DOHH2 (cell line): ENCODE measurements around the gene PLA2G4E.

ENCODE experiments used
- H3F3A ChIP-seq: fragments of 200-600 bp; sonication (generic), shearing (Covaris generic); 2 replicates; pipeline ENCODE4 v1.6.0; 2016; ENCODE audit warnings: antibody characterized with exemption, mild to moderate bottlenecking; ENCODE audit not compliant: control insufficient read depth, insufficient read depth
- H3K27ac ChIP-seq: fragments of 200-600 bp; sonication (generic); 2 replicates; pipeline ENCODE4 v1.5.1; 2014; ENCODE audit warnings: low read depth, mild to moderate bottlenecking, low read length, moderate library complexity
- H3K27me3 ChIP-seq: fragments of 200-600 bp; sonication (generic); 2 replicates; pipeline ENCODE4 v1.6.1; 2014; ENCODE audit warnings: mild to moderate bottlenecking, low read length, mixed read lengths; ENCODE audit not compliant: control insufficient read depth
- H3K36me3 ChIP-seq: fragments of 200-600 bp; sonication (generic); 2 replicates; pipeline ENCODE4 v1.6.1; 2014; ENCODE audit warnings: mild to moderate bottlenecking, low read length, moderate library complexity, mixed read lengths; ENCODE audit not compliant: control insufficient read depth
- H3K4me1 ChIP-seq: fragments of 200-600 bp; sonication (generic); 2 replicates; pipeline ENCODE4 v1.6.1; 2014; ENCODE audit warnings: mild to moderate bottlenecking, low read length, mixed read lengths; ENCODE audit not compliant: control insufficient read depth
- H3K4me2 ChIP-seq: fragments of 200-600 bp; sonication (generic); 2 replicates; pipeline ENCODE4 v1.6.0; 2014; ENCODE audit warnings: mild to moderate bottlenecking, low read length, moderate library complexity
- H3K4me3 ChIP-seq: fragments of 200-600 bp; sonication (generic); 2 replicates; pipeline ENCODE4 v1.5.1; 2014; ENCODE audit warnings: mild to moderate bottlenecking, low read length, mixed read lengths
- H3K79me2 ChIP-seq: fragments of 200-600 bp; sonication (generic); 2 replicates; pipeline ENCODE4 v1.6.1; 2014; ENCODE audit warnings: mild to moderate bottlenecking, low read length, mixed read lengths; ENCODE audit not compliant: control insufficient read depth
- H3K9me2 ChIP-seq: fragments of 200-600 bp; sonication (generic); replicated peaks from 2 replicates; pipeline ENCODE4 v1.6.1; 2014; ENCODE audit warnings: mild to moderate bottlenecking, low read length, mixed read lengths; ENCODE audit not compliant: control insufficient read depth
- H3K9me3 ChIP-seq: fragments of 200-600 bp; sonication (generic); 2 replicates; pipeline ENCODE4 v1.6.1; 2014; ENCODE audit warnings: antibody characterized with exemption, low read length, mixed read lengths; ENCODE audit not compliant: control insufficient read depth, insufficient read depth
- H4K20me1 ChIP-seq: fragments of 200-600 bp; sonication (generic); 2 replicates; pipeline ENCODE4 v1.6.0; 2014; ENCODE audit warnings: low read depth, mild to moderate bottlenecking, antibody characterized with exemption, low read length, moderate library complexity; ENCODE audit not compliant: control insufficient read depth, insufficient read depth
- CTCF ChIP-seq: fragments of 200-600 bp; sonication (generic); IDR thresholded peaks from one replicate; pipeline ENCODE4 v1.5.1; 2014; ENCODE audit warnings: antibody characterized with exemption, mild to moderate bottlenecking, low read depth, low read length; ENCODE audit not compliant: poor library complexity, severe bottlenecking
- EZH2phosphoT487 ChIP-seq: fragments of 200-600 bp; sonication (generic); IDR thresholded peaks from 2 replicates; pipeline ENCODE4 v1.6.1; 2017; ENCODE audit warnings: borderline replicate concordance, mild to moderate bottlenecking, antibody characterized with exemption, low read length, moderate library complexity, mixed read lengths

The PLA2G4E gene

GRCh38 chr15:41946970-41947369 is 73.9 kb downstream of the PLA2G4E start:
- no peak for TF ChIP-seq CTCF
- no peak for TF ChIP-seq EZH2phosphoT487
- Histone ChIP-seq H3K4me1 (no peaks in the 10 kb centered on the region), H3K27ac (no peak overlapping the region), H3K4me3 (no peak overlapping the region), H3K9me2 (no peaks in the 10 kb centered on the region), H3K9me3 (no peaks in the 10 kb centered on the region), H3K4me2 (no peak overlapping the region), H3K36me3 (peaks cover 6% of the 10 kb centered on the region; the same call in 1 of the 2 replicates), H3F3A (no peaks in the 10 kb centered on the region), H3K27me3 (no peaks in the 10 kb centered on the region), H3K79me2 (no peaks in the 10 kb centered on the region), H4K20me1 (no peaks in the 10 kb centered on the region)

- H3K4me2 ChIP-seq, result no peak overlapping the region
- no peaks in the 10 kb centered on the region for H3K4me1 ChIP-seq
- no peaks in the 10 kb centered on the region for H3K9me2 ChIP-seq
- H4K20me1 ChIP-seq, result no peaks in the 10 kb centered on the region
- H3K27me3 ChIP-seq, result no peaks in the 10 kb centered on the region
- H3K36me3 ChIP-seq, result peaks cover 5% of the 10 kb centered on the region; the same call in 1 of the 2 replicates
- no peaks in the 10 kb centered on the region for H3K79me2 ChIP-seq
- TF ChIP-seq CTCF (no peak), EZH2phosphoT487 (no peak)
- H3K27ac ChIP-seq, result no peak overlapping the region
- H3K4me3 ChIP-seq, result no peak overlapping the region
- no peaks in the 10 kb centered on the region for H3K9me3 ChIP-seq
- no peaks in the 10 kb centered on the region for H3F3A ChIP-seq
Measured at GRCh38 chr15:41945731-41946130, 75.1 kb downstream of the PLA2G4E start.

- H3F3A ChIP-seq, result no peaks in the 10 kb centered on the region
- no peak overlapping the region for H3K27ac ChIP-seq
- H3K4me2 ChIP-seq, result no peak overlapping the region
- H3K79me2 ChIP-seq, result no peaks in the 10 kb centered on the region
- H4K20me1 ChIP-seq, result no peaks in the 10 kb centered on the region
- H3K27me3 ChIP-seq, result no peaks in the 10 kb centered on the region
- H3K9me2 ChIP-seq, result no peaks in the 10 kb centered on the region
- TF ChIP-seq EZH2phosphoT487 (no peak), CTCF (no peak)
- H3K36me3 ChIP-seq, result peaks cover 4% of the 10 kb centered on the region; the same call in 1 of the 2 replicates
- no peaks in the 10 kb centered on the region for H3K4me1 ChIP-seq
- no peak overlapping the region for H3K4me3 ChIP-seq
- H3K9me3 ChIP-seq, result no peaks in the 10 kb centered on the region
Measured at GRCh38 chr15:41945221-41945620, 75.6 kb downstream of the PLA2G4E start.

GRCh38 chr15:41944313-41944940 is 76.4 kb downstream of the PLA2G4E start:
- TF ChIP-seq EZH2phosphoT487, result no peak
- no peak for TF ChIP-seq CTCF
- H3K27ac ChIP-seq, result no peak overlapping the region

More at GRCh38 chr15:41944313-41944940, 76.4 kb downstream of the PLA2G4E start:
- no peak overlapping the region for H3K4me3 ChIP-seq
- no peaks in the 10 kb centered on the region for H3K9me3 ChIP-seq
- H3K9me2 ChIP-seq, result no peaks in the 10 kb centered on the region
- H3K27me3 ChIP-seq, result no peaks in the 10 kb centered on the region
- no peaks in the 10 kb centered on the region for H3K79me2 ChIP-seq
- no peaks in the 10 kb centered on the region for H4K20me1 ChIP-seq
- peaks cover 2% of the 10 kb centered on the region; the same call in 1 of the 2 replicates for H3K36me3 ChIP-seq
- no peaks in the 10 kb centered on the region for H3F3A ChIP-seq
- no peaks in the 10 kb centered on the region for H3K4me1 ChIP-seq
- H3K4me2 ChIP-seq, result no peak overlapping the region
